NCI-H2227 (cell line): ENCODE results near the gene MYL6B.
"Not testable (repeated sequence)": the region's sequence is repeated elsewhere in the genome, so short reads cannot be mapped to it uniquely, and the experiment has no call there.

Source experiments
- DNase-seq: peaks from one replicate; lab custom pipeline; 2025; ENCODE audit not compliant: unreplicated experiment; lab: John Stamatoyannopoulos, UW

MYL6B gene

DNA sequence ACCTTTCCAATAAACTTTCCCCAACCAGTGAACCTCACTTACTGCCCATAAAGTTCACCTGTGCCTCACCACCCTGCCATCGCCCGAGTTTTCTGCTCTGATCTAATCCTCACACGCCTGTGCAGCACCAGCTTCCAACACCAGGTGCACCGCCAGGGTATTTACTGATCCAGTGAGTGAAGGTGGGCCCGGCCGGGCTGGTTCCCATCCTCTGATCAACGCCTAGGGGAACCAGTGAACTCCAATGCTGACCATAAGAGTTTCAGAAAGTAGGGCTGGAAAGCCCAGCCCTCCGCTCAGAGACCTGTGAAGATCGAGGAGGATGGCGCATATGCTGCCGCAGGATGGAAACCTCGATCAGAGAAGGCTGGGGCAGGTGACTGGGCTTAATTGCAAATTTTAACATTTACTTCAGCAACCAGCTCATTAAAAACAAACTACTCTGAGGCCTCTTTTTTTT is 685 bp upstream of the MYL6B start:
- DNase-seq = peak; percentile 52

- DNase-seq = no peak
Observed at GRCh38 chr12:56152756-56153677, 630 bp downstream of the MYL6B start.

DNA sequence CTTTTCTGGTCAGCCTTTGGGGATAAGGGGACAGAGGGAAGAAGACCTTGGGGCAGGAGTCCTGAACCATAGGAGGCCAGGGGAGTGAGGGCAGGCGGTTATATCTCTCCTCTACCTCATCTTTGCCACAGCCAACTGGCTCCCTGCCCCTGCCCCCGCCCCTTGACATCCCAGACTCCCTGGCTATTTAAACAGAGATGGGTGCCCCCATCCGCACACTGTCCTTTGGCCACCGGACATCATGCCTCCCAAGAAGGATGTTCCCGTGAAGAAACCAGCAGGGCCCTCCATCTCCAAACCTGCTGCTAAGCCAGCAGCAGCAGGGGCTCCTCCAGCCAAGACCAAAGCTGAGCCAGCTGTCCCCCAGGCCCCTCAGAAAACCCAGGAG is 1.3 kb downstream of the MYL6B start:
- no peak for DNase-seq

GRCh38 chr12:56154246-56154771 is 1.9 kb downstream of the MYL6B start:
- DNase-seq = peak; percentile 87

- no peak for DNase-seq
Observed at GRCh38 chr12:56154818-56155217, 2.4 kb downstream of the MYL6B start.

DNA sequence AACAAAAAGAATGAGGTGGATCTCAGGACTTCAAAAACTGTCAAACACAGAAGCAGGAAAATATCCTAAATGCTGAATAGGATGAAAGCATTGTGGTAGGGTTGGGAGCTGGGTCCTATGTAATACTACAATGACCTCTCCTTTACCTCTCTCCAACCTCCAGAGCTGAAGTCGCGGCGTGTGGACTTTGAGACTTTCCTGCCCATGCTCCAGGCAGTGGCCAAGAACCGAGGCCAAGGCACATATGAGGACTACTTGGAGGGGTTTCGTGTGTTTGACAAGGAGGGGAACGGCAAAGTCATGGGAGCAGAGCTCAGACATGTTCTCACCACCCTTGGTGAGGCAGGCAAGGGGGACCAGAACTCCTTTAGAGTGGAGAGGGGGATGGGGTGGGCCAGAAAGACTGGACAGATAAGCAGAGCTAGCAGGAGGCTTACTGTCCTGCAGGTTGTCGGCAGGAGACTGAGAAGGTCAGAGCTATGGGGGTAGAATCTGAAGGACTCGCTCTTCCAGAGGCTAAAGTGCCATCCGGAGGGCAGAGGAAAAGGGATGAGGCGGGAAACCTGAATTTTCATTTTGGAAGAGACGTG is 3.0 kb downstream of the MYL6B start:
- no peak for DNase-seq

DNA sequence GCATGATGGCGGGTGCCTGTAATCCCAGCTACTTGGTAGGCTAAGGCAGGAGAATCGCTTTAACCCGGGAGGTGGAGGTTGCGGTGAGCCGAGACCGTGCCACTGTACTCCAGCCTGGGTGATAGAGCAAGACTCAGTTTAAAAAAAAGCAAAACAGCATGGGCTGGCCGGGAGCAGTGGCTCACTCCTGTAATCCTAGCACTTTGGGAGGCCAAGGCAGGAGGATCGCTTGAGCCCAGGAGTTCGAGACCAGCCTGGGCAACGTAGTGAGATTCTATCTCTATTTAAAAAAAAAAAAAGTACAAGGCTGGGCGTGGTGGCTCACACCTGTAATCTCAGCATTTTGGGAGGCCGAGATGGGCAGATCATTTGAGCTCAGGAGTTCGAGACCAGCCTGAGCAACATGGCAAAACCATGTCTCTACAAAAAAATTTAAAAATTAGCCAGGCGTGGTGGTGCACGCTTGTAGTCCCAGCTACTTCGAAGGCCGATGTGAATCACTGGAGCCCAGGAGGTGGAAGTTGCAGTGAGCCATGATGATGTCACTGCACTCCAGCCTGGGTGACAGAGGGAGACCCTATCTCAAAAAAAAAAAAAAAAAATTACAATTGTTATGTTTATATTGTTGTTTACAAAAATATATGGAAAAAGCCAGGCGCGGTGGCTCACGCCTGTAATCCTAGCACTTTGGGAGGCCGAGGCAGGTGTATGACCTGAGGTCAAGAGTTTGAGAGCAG is 4.2 kb downstream of the MYL6B start:
- not testable (repeated sequence) for DNase-seq

DNA sequence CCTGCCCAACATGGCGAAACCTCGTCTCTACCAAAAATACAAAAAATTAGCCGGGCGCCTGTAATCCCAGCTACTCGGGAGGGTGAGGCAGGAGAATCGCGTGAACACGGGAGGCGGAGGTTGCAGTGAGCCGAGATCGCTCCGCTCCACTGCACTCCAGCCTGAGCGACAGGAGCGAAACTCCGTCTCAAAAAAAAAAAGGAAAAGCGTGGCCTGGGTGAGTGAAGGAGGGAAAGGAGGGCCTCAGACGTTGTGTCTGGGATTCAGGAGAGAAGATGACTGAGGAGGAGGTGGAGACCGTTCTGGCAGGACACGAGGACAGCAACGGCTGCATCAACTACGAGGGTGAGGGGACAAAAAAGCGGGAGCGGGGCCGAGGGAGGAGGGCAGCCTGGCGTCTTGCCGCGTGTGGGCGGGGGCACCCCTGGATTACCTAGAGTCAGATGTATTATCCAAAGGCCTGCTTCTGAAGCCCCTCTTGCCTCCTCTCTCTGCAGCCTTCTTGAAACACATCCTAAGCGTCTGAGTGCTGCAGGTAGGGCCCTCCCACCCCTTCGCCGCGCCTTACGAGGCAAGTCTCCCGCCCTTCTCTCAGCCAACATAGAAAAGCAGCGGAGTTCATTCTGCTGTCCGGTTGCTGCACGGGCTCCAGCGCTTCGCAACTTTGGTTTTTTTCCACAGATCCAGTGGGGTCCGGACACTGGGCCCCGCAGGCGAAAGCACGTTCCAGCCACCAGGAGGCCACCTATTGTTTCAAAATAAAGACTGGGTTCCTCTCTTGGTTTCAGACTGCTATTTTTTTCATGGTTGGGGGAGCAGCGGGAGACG is 5.0 kb downstream of the MYL6B start:
- DNase-seq = peak; percentile 84

DNA sequence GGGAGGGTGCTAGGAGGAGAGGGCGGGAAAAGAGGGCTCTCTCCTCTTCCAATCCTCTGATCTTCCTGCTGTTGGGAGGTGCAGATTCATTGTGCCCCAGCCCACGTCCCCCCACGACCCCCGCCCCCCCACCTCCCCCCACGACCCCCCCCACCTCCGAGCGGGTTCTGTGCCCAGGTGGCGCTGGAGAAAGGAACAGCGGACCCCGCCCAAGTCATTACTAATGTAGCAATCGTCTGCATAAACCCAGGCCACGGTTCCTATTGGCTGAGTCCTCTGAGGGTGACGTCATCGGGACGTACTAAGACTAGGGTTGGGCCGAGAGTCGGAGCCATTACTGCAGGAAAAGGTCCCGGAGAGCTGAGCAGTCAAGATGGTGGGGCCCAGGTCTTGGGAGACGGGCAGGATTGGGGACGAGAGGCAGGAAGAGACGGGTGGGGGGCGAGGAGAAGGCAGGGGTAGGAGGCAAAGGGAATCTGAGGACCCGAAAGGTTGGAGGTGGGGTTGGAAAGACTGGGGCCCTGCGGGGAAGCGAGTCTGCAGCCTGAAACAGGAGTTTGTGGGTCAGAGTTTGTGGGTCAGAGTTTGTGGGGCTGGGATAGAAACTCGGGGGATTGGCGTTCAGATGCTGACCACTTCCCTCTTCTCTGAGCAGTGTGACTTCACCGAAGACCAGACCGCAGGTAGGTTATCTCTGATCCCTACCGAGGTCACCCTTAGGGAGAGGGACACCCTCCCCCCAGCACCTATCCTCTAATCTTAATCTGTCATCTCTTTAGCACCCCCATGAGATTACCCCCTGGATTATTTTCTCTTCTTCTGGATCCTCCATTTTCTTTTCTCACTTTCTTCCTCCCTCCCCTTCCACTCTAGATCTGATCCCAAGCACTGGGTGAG is 5.9 kb downstream of the MYL6B start, which contains the start of gene MYL6:
Gene MYL6 (plus strand): TSS at position 331 of the 897 bp plus-strand sequence. CDS start 43 bp downstream, at position 374.
- DNase-seq = peak; percentile 96

DNA sequence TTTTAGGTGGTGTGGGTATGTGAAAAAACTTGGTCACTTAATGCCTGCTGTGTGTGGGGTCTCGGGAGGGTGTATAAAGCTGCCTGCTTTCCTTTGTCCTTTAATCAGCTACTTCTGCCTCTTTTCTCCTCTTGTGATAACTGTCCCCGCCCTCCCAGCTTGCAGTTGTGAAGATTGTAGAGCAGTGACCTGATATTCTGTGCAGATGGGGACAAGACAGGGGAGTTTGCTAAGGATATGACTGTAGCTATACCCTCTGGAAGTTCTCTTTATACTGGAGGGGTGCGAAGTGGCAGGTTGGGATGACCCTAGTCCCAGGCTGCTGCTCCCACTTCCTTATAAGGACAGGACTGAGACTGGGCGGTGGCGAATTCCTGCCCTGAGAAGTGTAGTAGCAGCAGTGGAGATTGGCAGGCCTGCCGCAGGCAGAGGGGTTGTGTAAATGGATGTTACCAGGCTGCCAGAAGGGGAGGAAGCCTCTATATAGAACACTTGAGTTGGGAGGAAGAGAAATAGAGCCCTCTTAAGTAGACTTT is 6.6 kb downstream of the MYL6B start:
- DNase-seq = peak; percentile 42

DNA sequence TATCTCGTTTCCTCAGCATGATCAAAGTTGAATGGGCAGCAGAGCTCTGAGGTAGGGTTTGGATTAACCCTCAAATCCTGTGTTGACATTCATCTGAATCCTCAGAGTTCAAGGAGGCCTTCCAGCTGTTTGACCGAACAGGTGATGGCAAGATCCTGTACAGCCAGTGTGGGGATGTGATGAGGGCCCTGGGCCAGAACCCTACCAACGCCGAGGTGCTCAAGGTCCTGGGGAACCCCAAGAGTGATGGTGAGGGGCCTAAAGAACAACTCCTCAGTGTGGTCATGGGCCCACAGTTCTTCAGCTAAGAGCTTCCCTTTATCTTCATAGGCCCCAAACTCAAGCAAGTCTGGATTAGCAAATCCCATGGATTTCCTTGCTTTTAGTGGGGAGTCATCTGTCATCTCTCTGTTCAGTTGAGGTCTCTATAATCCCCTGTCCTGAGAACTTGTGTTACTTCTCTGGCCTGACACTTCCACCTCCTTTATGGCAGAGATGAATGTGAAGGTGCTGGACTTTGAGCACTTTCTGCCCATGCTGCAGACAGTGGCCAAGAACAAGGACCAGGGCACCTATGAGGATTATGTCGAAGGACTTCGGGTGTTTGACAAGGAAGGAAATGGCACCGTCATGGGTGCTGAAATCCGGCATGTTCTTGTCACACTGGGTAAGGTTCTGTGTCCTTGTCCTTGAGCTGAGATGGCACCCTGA is 7.2 kb downstream of the MYL6B start:
- no peak for DNase-seq

DNA sequence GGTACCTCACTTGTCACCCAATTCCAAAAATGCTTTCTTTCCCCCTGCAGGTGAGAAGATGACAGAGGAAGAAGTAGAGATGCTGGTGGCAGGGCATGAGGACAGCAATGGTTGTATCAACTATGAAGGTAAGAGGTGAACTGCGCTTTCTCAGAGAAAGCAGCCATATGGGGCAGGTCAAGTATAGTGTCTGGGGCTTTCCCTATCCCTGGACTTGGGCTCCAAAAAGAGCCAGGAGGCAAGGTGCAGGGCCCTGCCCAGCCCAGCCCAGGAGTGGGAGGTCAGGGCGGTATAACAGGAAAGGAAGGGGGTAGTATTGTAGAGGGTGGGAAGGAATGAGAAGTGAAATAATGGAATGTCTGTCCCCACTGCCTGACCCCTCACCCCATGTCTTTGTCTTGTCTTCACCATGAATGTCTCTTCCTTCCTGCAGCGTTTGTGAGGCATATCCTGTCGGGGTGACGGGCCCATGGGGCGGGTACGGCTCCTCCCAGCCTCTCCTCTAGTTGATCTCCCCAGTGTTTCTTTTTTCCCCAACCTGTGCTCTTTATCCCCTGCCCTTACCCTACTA is 7.9 kb downstream of the MYL6B start:
- DNase-seq = no peak

GRCh38 chr12:56160894-56161689 is 8.7 kb downstream of the MYL6B start:
- no peak for DNase-seq

GRCh38 chr12:56161690-56162351 is 9.4 kb downstream of the MYL6B start:
- DNase-seq = peak; percentile 8

- no peak for DNase-seq
Observed at GRCh38 chr12:56162468-56163290, 10.3 kb downstream of the MYL6B start.
